Measurements from ENCODE around the gene SCUBE1.

SCUBE1 gene

DNA sequence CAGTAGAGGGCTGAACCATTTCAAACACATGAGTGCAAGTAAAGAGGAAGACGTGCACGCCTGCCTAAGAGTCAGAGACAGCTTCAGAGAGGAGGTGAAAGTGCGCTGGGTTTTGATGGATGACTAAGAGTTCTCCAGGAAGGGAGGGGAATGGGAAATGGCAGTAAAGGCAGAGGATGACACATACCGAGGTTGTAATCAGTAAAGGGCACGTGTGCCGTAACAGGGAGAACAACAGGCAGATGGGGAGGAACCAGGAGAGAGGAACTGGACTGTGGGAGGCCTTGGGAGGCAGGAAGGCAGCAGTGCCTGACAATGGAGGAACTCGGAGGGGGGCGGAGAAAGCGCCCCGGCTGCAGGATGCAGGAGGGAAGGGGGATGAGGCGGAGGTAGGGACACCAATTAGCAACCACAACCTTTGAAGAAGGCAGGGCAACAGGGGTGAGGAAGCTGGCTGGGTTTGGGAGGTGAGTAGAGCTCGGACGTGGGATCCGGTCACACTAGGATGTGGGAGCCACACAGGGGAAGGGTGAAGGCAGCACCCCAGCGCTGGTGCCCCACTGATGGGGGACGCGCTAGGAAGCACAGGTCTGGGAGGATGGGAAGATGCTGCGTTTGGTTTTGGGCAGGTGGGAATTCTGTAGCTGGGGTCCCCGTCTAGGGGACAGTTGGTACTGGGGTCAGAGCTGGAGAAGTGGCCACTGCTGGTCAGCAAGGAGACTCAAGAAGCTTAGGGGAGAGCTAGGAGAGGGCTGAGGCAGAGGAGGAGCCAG lies 67.4 kb downstream of the SCUBE1 start:
- DNase-seq, result no peak

DNA sequence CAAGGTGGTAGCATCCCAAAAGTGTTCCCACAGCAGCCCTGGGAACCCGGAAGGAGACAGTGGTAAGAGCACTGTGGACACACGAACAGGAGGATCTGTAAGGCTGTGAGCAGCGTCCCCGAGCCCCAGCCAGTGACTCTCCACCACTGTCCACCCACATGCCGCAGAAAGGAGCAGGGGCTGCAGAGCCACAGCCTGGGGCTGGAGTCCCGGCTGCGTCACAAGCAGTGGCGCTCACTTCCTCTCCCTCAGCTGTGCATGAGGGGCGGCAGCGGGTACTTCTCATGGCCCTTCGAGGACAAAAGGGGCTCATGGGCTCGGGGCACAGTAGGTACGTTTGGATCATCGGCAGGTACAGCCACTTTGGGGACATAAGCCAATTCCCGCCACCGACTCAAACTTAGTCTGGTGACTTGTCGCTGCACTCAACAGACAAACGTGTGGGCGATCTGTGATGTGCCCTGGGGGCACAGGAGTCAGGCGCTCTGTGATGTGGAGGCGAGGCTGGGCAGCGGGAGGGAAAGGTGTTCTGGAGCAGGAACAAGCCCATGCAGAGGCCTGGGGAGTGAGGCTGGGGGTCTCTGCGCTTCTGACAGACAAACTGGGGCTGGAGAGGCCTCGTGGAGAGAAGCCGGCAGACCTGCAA lies 68.5 kb downstream of the SCUBE1 start:
- no peak for DNase-seq

DNA sequence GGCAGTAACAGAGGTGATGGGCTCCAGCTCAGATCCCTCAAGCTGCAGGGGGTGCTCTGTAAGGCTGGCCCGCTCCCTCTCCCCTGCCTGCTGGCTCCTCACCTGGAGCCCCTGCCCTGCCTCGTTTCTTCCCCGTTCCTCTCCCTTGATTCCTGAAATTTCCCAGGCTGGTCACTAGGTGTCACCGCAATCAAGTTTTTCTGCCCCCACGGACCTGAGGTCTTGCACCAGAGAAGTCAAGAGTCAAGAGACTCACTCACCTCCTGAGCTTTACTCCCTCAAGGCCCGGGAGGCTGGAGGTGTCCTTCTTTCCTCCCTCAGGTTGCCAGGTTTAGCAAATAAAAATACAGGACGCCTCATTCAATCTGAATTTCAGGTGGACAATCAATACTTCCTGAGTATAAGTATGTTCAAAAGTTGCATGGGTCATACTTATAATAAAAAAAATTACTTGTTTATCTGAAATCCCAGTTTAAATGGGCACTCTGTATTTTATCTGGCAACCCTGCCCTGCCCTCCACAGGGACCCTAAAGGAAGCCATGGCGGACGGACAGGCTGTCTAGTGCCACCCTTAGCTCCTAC lies 69.2 kb downstream of the SCUBE1 start:
- DNase-seq, result peak; percentile 53

DNA sequence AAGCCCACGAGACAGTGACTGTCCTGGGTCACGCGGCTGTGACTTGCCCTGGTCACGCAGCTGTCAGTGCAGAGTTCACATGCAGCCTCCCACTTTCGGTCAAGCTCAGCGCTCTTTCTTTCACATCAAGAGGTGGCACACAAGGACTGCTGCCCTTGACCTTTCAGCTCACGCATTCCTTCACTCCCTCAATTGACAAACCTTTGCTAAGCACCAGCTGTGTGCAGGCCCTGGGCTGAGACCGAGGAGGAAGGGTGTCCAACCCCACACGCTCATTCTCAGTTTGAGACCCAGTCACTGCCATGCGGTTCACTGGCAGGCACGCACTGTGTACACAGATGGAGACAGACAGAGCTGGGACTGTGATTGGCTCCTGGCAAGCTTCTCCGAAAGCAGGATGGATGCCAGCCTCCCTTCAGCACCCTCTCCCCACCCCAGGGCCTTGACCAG lies 70.3 kb downstream of the SCUBE1 start:
- no peak for DNase-seq

- no peak for DNase-seq
These were observed 70.9 kb downstream of the SCUBE1 start for GRCh38 chr22:43272301-43272700.

- DNase-seq, result no peak
These were observed 72.2 kb downstream of the SCUBE1 start for GRCh38 chr22:43270949-43271348.

DNA sequence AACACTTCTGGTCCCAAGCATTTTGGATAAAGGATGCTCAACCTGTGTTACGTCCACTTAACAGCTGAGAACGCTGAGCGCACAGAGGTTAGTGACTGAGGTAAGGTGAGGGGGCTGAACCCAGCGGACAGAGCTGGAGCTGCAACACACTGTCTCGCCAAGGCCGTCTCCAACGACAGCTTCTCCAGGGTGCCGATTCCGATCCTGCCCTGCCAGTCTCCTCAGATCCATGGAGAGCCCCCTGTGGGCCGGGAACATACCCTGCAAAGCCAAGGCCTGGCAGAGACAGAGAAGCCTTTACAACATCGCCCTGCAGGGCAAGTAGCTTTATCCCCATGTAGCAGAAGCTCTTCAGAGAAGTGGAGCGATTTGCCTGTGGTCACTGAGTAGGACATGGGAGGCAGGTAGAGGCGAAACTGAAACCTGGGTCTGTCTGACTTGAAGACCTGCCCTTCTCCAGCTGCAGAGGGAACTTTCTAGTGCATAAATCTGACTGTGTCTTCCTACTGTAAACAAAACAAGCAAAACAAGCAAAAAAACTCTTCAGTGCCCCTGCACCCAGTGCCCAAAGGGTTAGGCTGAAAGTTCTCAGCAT lies 72.8 kb downstream of the SCUBE1 start:
- no peak for DNase-seq

DNA sequence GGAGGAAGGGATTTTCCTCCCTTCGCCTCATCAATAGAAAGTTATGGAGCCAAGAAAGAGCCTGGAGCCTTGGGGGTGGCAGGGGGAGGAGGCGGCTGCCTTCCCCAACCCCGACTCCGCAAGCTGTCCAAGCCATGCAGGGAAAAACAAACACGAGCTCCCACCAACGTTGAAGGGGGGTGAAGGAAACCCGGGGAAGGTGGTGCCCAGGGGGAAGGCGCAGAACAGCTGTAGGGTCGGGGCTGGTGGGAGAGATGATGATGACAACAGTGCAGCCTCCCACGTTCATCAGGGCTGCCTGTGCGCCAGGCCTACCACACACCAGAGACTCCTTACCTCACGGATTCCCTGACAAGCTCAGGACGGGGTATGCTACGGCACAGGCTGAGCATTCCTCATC lies 73.5 kb downstream of the SCUBE1 start:
- DNase-seq, result no peak

- no peak for DNase-seq
These were observed 73.9 kb downstream of the SCUBE1 start for GRCh38 chr22:43269246-43269645.

DNA sequence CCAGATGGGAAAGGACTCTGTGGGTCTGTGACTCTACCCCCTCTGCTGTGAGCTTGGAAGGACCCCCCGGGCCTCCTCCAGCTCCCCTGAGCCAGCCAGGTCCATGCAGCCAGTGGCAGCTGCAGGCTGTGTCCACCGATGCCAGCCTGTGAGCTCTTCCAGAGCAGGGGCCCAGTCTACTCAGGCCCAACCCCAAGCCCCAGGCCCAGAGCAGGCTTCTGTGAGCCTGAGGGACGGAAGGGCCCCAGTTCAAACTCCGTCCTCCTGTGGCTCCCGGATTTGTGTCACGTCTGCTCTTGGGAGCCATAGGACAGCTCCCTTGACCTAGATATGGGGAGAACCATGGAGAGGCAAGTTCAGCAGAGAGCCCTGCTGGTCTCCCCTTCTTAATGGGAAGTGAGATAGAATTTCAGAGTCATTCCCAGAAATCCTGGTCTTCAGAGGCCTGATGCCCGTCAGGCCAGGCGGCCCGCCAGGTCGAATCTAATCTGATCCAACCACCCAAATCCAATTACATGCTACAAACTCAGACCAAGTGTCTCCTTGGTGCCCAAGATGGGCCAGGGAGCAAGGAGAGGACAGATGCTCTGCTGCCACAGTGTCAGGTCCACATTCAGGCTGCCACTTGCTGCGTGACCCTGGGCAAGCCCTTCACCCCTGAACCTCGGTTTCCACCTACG lies 75.1 kb downstream of the SCUBE1 start:
- DNase-seq, result no peak

DNA sequence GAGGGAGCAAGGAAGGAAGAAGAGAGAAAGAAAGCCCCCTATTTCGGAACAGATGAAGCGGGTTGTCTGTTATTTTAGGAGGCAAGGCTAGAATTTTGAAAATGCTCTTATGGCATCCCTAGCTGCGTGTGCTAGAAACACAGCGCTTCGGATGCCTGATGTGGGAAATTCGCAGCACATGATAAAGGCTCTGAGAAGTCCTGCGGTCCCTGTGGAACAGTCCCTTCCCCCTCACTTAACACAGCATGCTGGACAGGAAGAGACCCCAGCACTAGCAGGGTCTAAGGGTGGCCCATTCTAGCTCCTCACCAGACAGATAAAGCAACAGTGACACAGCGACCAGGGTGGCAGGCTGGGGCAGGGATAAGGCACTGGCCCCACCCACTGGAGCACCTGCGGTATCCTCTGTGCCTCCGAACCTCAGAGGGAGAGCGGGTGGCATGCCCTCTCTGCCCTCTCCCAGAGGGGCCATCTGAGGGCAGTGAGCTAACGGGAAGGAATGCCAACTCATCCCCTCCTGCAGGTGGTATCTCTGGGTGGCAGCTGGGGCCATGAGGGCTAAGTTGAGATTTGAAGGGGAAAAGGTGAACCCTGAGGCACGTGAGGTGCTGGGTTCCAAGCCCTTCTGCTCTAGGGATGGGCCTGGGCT lies 75.7 kb downstream of the SCUBE1 start:
- DNase-seq, result no peak

DNA sequence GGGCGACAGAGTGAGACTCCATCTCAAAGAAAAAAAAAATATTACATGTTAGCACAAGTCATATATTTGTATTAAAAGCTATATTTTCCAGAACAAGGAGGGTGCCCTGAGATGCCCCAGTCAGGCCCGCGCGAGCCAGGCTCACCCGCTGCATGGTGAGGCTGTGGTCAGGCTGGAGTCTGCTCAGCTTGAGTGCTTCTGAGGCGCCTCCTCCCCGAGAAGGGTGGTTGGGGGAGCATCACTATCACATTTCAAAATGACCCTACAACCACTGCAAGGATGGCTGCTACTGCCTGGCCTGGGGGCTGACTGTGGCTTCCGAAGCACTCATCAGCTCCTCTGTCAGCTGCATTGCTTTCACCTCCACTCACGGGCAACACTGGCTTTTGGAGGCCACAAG lies 77.1 kb downstream of the SCUBE1 start:
- no peak for DNase-seq

GRCh38 chr22:43263645-43264514 lies 79.3 kb downstream of the SCUBE1 start:
- DNase-seq, result peak; percentile 90

GRCh38 chr22:43262990-43263644 lies 80.1 kb downstream of the SCUBE1 start:
- peak; percentile 58 for DNase-seq

- no peak for DNase-seq
These were observed 82.6 kb downstream of the SCUBE1 start for GRCh38 chr22:43260331-43261231.

DNA sequence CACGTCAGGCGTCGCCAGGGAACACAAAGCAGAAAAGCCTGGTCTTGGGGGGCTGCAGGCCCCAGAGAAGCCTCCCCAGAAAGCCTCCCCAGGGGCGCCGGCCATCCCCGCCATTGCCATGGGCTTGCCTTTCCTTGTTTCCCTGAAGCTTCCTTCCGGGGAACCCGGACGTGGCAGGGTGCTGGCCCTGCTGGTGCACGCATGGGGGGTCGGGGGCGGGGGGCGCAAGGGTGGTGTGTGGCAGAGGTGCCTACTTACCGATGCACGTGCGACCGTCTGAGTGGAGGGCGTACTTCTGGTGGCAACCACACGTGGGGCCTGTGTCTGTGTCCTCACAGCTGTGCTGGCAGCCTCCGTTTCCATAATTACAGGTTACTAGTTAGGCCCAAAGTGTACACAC lies 85.2 kb downstream of the SCUBE1 start:
- DNase-seq, result no peak

DNA sequence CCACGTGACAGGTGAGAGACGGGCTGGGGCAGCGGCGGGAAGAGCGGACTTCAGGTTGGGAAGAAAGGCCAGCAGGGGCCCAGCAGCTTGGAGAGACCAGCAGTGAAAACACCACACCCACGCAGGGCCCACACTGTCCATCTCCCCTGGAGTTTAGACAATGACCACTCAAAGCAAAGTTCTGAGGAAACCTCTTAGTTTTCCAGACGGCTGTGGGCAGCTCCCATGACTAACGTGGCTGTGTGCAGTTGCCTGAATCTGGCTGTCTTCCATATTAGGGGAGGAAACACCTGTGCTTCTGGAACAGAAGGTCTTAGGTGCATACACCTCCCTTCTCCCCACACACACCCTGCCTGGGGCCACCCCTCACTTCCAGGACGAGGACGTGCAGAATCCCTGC lies 85.6 kb downstream of the SCUBE1 start:
- no peak for DNase-seq

DNA sequence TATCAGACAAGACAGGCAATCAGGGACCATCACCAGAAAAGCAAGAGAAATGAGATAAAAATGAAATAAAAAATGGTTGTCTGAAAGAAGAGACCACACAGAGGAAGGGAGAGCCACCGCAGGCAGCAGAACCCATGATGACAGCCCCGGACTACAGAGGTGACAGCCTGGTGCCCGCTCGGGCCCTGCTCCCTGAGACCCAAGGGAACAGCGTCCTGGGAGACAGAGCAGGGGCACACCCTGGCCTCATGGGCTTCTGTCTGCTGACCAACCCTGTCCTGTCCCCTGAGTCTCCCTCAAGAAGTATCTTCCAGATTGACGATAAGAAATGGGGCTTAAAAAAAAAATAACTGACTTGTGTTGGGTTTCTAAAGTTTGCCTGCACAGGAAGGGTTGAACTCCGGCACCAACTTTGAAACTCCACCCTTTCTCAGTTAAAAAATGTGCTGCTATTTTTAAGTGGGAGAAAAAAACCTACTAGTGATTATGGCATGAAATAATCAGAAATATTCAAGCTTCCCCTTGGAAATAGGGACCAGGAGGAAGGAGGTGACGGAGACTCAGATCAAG lies 86.1 kb downstream of the SCUBE1 start:
- no peak for DNase-seq

DNA sequence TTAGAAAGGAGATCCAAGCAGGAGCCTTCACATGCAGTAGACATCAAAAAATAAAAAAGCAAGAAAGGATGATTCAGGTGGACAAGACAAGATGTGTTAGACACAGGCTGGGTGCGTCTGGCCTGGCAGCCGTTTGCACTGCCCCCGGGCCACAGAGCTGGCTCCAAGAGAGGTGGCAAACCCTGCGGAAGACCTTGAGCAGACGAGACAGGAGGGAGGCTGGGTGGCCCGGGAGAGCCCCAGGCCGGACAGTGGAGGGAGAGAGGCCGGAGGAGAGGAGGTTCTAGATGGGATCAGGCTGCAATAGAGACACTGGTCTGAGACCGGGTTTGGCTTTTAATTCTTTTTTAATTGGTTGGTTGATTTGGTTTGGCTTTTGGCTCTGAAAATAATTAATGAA lies 86.6 kb downstream of the SCUBE1 start:
- no peak for DNase-seq

- no peak for DNase-seq
These were observed 87.9 kb downstream of the SCUBE1 start for GRCh38 chr22:43255299-43255698.

Data from CD4-positive, alpha-beta T cell treated with Interleukin-17A for 4 hours (primary cell).